Psoas muscle (tissue), 8 donors: ENCODE results near the gene NUP98. TPM values are rescaled to one million over a fixed set of nuclear protein-coding genes. Genes with fewer than 3 reads are reported as not detected.

Experiments
- ATAC-seq, 4 donors: fragments of 200-7000 bp; cut with Tn5 transposase; one replicate each; pipeline ENCODE4 v1.9.1; 2020; ENCODE audit warnings: moderate library complexity in 3 of 4, mild to moderate bottlenecking in 2 of 4
- DNase-seq, 2 donors: peaks; one replicate each; pipeline ENCODE4 v3.0.0-alpha.2; 2020
- H3K27ac ChIP-seq: fragments of 200-600 bp; one replicate; pipeline ENCODE4 v1.8.0; 2022
- H3K27me3 ChIP-seq, 3 donors: fragments of 200-600 bp in 1 of 3; one replicate each; pipeline versions ENCODE4 v1.6.1 to v1.8.0; 2013 to 2022; ENCODE audit warnings: low read length in 2 of 3, mild to moderate bottlenecking in 2 of 3, moderate library complexity in 1 of 3; ENCODE audit not compliant: insufficient read depth in 3 of 3
- H3K36me3 ChIP-seq, 2 donors: fragments of 200-600 bp in 1 of 2; one replicate each; pipeline versions ENCODE4 v1.6.1 to v1.8.0; 2013 to 2022; ENCODE audit warnings: low read depth in 1 of 2, mild to moderate bottlenecking in 1 of 2, moderate library complexity in 1 of 2; ENCODE audit not compliant: insufficient read depth in 1 of 2
- H3K4me1 ChIP-seq: fragments of 200-600 bp; one replicate; pipeline ENCODE4 v1.8.0; 2022
- H3K4me3 ChIP-seq: fragments of 200-600 bp; one replicate; pipeline ENCODE4 v1.8.0; 2022; ENCODE audit warnings: mild to moderate bottlenecking
- H3K9me3 ChIP-seq: fragments of 200-600 bp; one replicate; pipeline ENCODE4 v1.8.0; 2022
- CTCF ChIP-seq: fragments of 200-600 bp; IDR thresholded peaks from one replicate; pipeline ENCODE4 v1.8.0; 2022; ENCODE audit warnings: antibody characterized with exemption
- WGBS, 3 donors: extraction: QIAGEN DNeasy Blood & Tissue Kit; methylation state at CpG; one replicate each; pipeline versions ENCODE4 v1.1.6 to v1.1.7; 2013; 5-methylcytosine and 5-hydroxymethylcytosine counted together
- intact Hi-C, 2 donors: fragments of 100-400 bp; cut with DNase I; formaldehyde crosslinking; loops; one replicate each; pipeline versions ENCODE4 v1.11.0 to v1.14.2; 2022
- polyA plus RNA-seq, 3 donors: library from polyadenylated mRNA; stranded (reverse); fragments of 200-250 nt; gene quantifications; one replicate each; pipeline ENCODE4 v1.2.3, GENCODE V29; 2013
- total RNA-seq, 4 donors: library from RNA; stranded (reverse); fragmentation: NEBNext Ultra II Directional in 2 of 4; extraction: Animal tissue kit (Norgen Biotek cat#: 25700) in 2 of 4; gene quantifications; one replicate each; pipeline versions ENCODE4 v1.2.1 to v1.2.4, GENCODE V29; 2021 to 2023
- donor health status: healthy with polysubstance abuse.
- donor health status: DM: no; HTN: no; CAD: no; lungs with moderate emphysema.
- donor health status: Bipolar disorder and iron deficiency.
- donor health status: healthy.
- donor health status: DM: yes; HTN: yes; CAD: no.
- donor health status: DM: no; HTN: no; CAD: no.
- donor health status: DM: no; HTN: no; CAD: no.
- donor health status: DM: yes; HTN: yes; CAD: no.

The NUP98 gene
- total and polyA plus RNA-seq, 7 donors: 25.9 to 85.1 (median 59.3) TPM

GRCh38 chr11:3824714-3825472 is 27.5 kb upstream of the NUP98 start:
- no peaks in the 10 kb centered on the region for H3K9me3 ChIP-seq
- 77 to 82% (median 79%) methylated on average over 18 of the region's 18 CpGs for WGBS, 3 donors

GRCh38 chr11:3823762-3824506 is 26.6 kb upstream of the NUP98 start:
- 92 to 95% (median 94%) methylated on average over 30 of the region's 30 CpGs for WGBS, 3 donors
- TF ChIP-seq CTCF: no peak
- H3K27me3 ChIP-seq: no peaks in the 10 kb centered on the region
- no peaks in the 10 kb centered on the region for H3K4me1 ChIP-seq
- H3K4me3 ChIP-seq: no peak overlapping the region
- intact Hi-C loops: no loop called here
- no peak for DNase-seq
- H3K36me3 ChIP-seq: peaks cover 0 to 22% of the 10 kb centered on the region in 2 donors
- no peak overlapping the region for H3K27ac ChIP-seq
- ATAC-seq: no peak
- no peaks in the 10 kb centered on the region for H3K9me3 ChIP-seq

More at GRCh38 chr11:3824714-3825472, 27.5 kb upstream of the NUP98 start:
- DNase-seq (peak; percentile 62 to 78), ATAC-seq (peak; percentile 53 to 77 (median 65))
- intact Hi-C loops: no loop called here
- Histone ChIP-seq H3K27ac (no peak overlapping the region), H3K36me3 (peaks cover under 1 to 28% of the 10 kb centered on the region in 2 donors), H3K27me3 (no peaks in the 10 kb centered on the region), H3K4me3 (no peak overlapping the region), H3K4me1 (no peaks in the 10 kb centered on the region)
- TF ChIP-seq CTCF: peak; percentile 46

- ATAC-seq: peak; percentile 36 to 69 (median 52)
- intact Hi-C loops: no loop called here
These were observed 25.9 kb upstream of the NUP98 start for GRCh38 chr11:3823303-3823702.

DNA sequence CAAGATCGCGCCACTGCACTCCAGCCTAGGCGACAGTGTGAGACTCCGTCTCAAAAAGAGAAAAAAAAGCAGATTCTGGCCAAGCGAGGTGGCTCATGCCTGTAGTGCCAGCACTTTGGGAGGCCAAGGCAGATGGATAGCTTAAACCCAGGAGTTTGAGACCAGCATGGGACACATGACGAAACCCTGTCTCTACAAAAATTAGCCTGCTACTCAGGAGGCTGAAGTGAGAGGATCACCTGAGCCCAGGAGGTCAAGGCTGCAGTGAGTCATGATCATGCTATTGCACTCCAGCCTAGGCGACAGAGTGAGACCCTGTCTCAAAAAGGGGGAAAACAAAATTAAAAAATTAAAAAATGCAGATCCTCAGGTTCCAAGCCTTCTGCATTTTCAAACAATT is 25.0 kb upstream of the NUP98 start:
- intact Hi-C loops: no loop called here
- Histone ChIP-seq H3K36me3 (peaks cover 0 to 12% of the 10 kb centered on the region in 2 donors), H3K4me3 (no peak overlapping the region), H3K4me1 (no peaks in the 10 kb centered on the region), H3K27me3 (no peaks in the 10 kb centered on the region), H3K9me3 (no peaks in the 10 kb centered on the region), H3K27ac (no peak overlapping the region)
- 92 to 98% (median 96%) methylated on average over 5 to 7 of the region's 7 CpGs for WGBS, 3 donors
- TF ChIP-seq CTCF: no peak
- DNase-seq: no peak
- no peak for ATAC-seq

More at GRCh38 chr11:3823303-3823702, 25.9 kb upstream of the NUP98 start:
- Histone ChIP-seq H3K27ac (no peak overlapping the region), H3K9me3 (no peaks in the 10 kb centered on the region), H3K4me1 (no peaks in the 10 kb centered on the region), H3K27me3 (no peaks in the 10 kb centered on the region), H3K36me3 (peaks cover 0 to 21% of the 10 kb centered on the region in 2 donors), H3K4me3 (no peak overlapping the region)
- 83 to 90% (median 90%) methylated on average over 3 of the region's 3 CpGs for WGBS, 3 donors
- TF ChIP-seq CTCF: no peak
- no peak for DNase-seq
